PC-9 (cell line): ENCODE results near the gene ZNF586.

Experiments used
- CTCF ChIP-seq: fragments of 200-600 bp; sonication (generic); conservative IDR thresholded peaks from 2 replicates; pipeline ENCODE4 v1.6.1; 2017; ENCODE audit warnings: mixed run types, antibody characterized with exemption, mild to moderate bottlenecking, moderate library complexity
- EZH2 ChIP-seq: fragments of 200-600 bp; sonication (generic); IDR thresholded peaks from 2 replicates; pipeline ENCODE4 v1.8.0; 2017; ENCODE audit warnings: antibody characterized with exemption, low read depth

DNA sequence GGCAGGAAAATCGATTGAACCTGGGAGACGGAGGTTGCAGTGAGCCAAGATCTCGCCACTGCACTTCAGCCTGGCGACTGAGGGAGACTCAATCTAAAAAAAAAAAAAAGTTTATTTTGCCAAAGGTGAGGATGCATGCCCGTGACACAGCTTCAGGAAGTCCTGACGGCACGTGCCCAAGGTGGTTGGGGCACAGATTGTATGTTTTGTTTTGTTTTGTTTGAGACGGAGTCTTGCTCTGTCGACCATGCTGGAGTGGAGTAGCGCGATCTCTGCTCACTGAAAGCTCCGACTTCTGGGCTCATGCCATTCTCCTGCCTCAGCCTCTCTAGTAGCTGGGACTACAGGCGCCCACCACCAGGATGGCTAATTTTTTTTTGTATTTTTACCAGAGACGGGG, 48.5 kb downstream of the ZNF586 start:
- no peak for TF ChIP-seq CTCF
- TF ChIP-seq EZH2 = no peak
